ENCODE results near the gene TRAPPC14. TPM values are rescaled to one million over a fixed set of nuclear protein-coding genes. Genes with fewer than 3 reads are reported as not detected.

TRAPPC14 gene
- total and polyA plus RNA-seq, 9 of the 15 experiments (the other 6 are each of a cell fraction or from before 2014, with no cell fraction given) = 0.42 to 45.9 (median 18.2) TPM

DNA sequence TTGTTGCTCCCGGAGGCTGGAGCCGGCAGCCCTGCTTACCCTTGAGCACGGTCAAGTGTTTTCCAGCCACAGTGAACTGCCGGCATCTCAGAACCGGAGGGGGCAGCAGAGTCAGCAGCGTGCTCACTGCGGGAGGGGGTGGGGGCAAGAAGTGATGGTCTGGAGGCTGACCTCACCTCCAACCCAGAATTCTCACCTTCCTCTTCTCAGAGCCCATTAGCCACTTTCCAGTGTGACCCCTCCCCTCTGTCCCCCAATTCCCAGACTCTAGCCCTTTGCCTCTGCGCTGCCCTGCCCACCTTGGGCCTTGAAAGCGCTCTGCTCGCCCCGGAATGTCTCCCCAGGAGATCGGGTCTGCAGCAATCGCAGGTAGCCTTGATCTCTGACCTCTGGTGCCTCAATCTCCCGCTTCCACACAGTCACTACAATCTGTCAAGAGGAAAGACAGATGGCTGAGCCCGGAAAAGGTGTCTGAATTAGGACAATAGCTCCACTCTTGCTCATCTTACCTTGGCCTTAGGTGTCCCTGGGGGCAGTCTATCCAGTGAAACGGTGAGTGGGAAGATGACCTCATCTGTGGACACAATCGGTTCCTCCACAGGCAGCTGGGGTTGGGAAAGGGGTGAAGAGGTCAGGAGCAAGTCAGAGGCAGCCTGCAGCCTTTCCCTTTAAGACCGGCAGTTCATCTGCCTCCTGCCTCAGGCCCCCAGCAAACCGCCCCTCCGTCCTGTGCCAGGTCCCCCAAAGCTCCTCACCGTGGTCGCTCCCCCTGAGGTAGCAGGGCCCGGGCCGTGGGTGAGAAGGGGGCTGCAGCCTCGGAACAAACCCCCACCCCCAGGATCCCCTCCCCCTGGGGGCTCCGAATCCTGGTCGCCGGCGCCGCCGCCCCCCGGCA lies 942 bp downstream of the TRAPPC14 start (continued):
- TF ChIP-seq, protein P1, sequence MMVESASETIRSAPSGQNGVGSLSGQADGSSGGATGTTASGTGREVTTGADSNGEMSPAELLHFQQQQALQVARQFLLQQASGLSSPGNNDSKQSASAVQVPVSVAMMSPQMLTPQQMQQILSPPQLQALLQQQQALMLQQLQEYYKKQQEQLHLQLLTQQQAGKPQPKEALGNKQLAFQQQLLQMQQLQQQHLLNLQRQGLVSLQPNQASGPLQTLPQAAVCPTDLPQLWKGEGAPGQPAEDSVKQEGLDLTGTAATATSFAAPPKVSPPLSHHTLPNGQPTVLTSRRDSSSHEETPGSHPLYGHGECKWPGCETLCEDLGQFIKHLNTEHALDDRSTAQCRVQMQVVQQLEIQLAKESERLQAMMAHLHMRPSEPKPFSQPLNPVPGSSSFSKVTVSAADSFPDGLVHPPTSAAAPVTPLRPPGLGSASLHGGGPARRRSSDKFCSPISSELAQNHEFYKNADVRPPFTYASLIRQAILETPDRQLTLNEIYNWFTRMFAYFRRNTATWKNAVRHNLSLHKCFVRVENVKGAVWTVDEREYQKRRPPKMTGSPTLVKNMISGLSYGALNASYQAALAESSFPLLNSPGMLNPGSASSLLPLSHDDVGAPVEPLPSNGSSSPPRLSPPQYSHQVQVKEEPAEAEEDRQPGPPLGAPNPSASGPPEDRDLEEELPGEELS (CRISPR knock-in tag; IDR thresholded peaks at IDR 0.05; ENCODE audit: borderline replicate concordance) = peak; percentile 74; the same call in 1 of the 2 replicates
- TF ChIP-seq SMARCA5 (IDR thresholded peaks at IDR 0.05) (peak; percentile 69; the same call in 1 of the 2 replicates), GATAD2A (IDR thresholded peaks at IDR 0.05) (no peak), CREM (IDR thresholded peaks at IDR 0.05; ENCODE audit: low read depth) (peak; percentile 47), EGR1 (conservative IDR thresholded peaks at IDR 0.05) (peak; percentile 45; the same call in 1 of the 2 replicates), ZNF224 (CRISPR knock-in tag; IDR thresholded peaks at IDR 0.05) (peak; percentile 72; the same call in 1 of the 2 replicates), HDGF (IDR thresholded peaks at IDR 0.05) (peak; percentile 78; the same call in 1 of the 2 replicates), HIVEP1 (CRISPR knock-in tag; IDR thresholded peaks at IDR 0.05) (no peak), ELF4 (CRISPR knock-in tag; IDR thresholded peaks at IDR 0.05) (no peak), ZC3H4 (CRISPR knock-in tag; IDR thresholded peaks at IDR 0.05; ENCODE audit: borderline replicate concordance) (peak; percentile 6; the same call in 1 of the 2 replicates), ZNF174 (CRISPR knock-in tag; IDR thresholded peaks at IDR 0.05) (no peak), HCFC1 (IDR thresholded peaks at IDR 0.05; ENCODE audit: low read depth, low read length) (peak; percentile 37; the same call in 1 of the 2 replicates), EP400 (IDR thresholded peaks at IDR 0.05) (peak; percentile 55; the same call in 1 of the 2 replicates), TEAD1 (CRISPR knock-in tag; IDR thresholded peaks at IDR 0.05) (peak in 1 of 2 experiments; percentile 86; a peak in 1 of 4 replicates), NR2C2 (CRISPR knock-in tag; IDR thresholded peaks at IDR 0.05) (no peak; the same call in 1 of the 2 replicates), NR2C2 (tag; IDR thresholded peaks at IDR 0.05) (peak; percentile 62; the same call in 1 of the 2 replicates), MYBL2 (IDR thresholded peaks at IDR 0.05; ENCODE audit: low read depth) (no peak), MYBL2 (CRISPR knock-in tag; IDR thresholded peaks at IDR 0.05; ENCODE audit: borderline replicate concordance) (no peak), CTBP1 (IDR thresholded peaks at IDR 0.05; ENCODE audit: borderline replicate concordance) (peak; percentile 81)
- TF ChIP-seq, protein P2, sequence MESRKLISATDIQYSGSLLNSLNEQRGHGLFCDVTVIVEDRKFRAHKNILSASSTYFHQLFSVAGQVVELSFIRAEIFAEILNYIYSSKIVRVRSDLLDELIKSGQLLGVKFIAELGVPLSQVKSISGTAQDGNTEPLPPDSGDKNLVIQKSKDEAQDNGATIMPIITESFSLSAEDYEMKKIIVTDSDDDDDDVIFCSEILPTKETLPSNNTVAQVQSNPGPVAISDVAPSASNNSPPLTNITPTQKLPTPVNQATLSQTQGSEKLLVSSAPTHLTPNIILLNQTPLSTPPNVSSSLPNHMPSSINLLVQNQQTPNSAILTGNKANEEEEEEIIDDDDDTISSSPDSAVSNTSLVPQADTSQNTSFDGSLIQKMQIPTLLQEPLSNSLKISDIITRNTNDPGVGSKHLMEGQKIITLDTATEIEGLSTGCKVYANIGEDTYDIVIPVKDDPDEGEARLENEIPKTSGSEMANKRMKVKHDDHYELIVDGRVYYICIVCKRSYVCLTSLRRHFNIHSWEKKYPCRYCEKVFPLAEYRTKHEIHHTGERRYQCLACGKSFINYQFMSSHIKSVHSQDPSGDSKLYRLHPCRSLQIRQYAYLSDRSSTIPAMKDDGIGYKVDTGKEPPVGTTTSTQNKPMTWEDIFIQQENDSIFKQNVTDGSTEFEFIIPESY (CRISPR knock-in tag; IDR thresholded peaks at IDR 0.05) = 0 out of 2 replicates have a peak, but pooled peaks have one; percentile 48
- TF ChIP-seq, protein P3, sequence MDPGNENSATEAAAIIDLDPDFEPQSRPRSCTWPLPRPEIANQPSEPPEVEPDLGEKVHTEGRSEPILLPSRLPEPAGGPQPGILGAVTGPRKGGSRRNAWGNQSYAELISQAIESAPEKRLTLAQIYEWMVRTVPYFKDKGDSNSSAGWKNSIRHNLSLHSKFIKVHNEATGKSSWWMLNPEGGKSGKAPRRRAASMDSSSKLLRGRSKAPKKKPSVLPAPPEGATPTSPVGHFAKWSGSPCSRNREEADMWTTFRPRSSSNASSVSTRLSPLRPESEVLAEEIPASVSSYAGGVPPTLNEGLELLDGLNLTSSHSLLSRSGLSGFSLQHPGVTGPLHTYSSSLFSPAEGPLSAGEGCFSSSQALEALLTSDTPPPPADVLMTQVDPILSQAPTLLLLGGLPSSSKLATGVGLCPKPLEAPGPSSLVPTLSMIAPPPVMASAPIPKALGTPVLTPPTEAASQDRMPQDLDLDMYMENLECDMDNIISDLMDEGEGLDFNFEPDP (CRISPR knock-in tag; IDR thresholded peaks at IDR 0.05) = peak; percentile 72; the same call in 1 of the 2 replicates
- TF ChIP-seq, protein P4, sequence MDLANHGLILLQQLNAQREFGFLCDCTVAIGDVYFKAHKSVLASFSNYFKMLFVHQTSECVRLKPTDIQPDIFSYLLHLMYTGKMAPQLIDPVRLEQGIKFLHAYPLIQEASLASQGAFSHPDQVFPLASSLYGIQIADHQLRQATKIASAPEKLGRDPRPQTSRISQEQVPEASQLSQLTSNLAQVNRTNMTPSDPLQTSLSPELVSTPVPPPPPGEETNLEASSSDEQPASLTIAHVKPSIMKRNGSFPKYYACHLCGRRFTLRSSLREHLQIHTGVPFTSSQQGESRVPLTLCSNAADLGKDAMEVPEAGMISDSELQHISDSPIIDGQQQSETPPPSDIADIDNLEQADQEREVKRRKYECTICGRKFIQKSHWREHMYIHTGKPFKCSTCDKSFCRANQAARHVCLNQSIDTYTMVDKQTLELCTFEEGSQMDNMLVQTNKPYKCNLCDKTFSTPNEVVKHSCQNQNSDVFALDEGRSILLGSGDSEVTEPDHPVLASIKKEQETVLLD (IDR thresholded peaks at IDR 0.05) = peak; percentile 52; the same call in 1 of the 2 replicates
